Urinary bladder (tissue), 4 donors: ENCODE measurements around the gene OR5AP2. TPM values are rescaled to one million over a fixed set of nuclear protein-coding genes. Genes with fewer than 3 reads are reported as not detected.
"Not testable (repeated sequence)": the region's sequence is repeated elsewhere in the genome, so short reads cannot be mapped to it uniquely, and the experiment has no call there.

Source experiments
- DNase-seq: peaks from one replicate; pipeline ENCODE4 v3.0.0-alpha.2; 2015; ENCODE audit errors: extremely low spot score
- H3K27ac ChIP-seq: one replicate; pipeline ENCODE4 v1.5.1; 2013; ENCODE audit warnings: low read depth, mild to moderate bottlenecking, moderate library complexity
- H3K36me3 ChIP-seq: one replicate; pipeline ENCODE4 v1.6.1; 2013; ENCODE audit warnings: mild to moderate bottlenecking, moderate library complexity; ENCODE audit not compliant: insufficient read depth
- H3K4me1 ChIP-seq: one replicate; pipeline ENCODE4 v1.6.1; 2013; ENCODE audit warnings: mild to moderate bottlenecking, moderate library complexity; ENCODE audit not compliant: insufficient read depth
- H3K4me3 ChIP-seq: one replicate; pipeline ENCODE4 v1.5.1; 2013; ENCODE audit warnings: low read depth, low read length
- WGBS: extraction: QIAGEN DNeasy Blood & Tissue Kit; methylation state at CpG from one replicate; pipeline ENCODE4 v1.1.7; 2013; 5-methylcytosine and 5-hydroxymethylcytosine counted together
- polyA plus RNA-seq: library from polyadenylated mRNA; stranded (reverse); fragments of 200-250 nt; gene quantifications from one replicate; pipeline ENCODE4 v1.2.3, GENCODE V29; 2013
- total RNA-seq: library from RNA; depleted of rRNA; stranded (reverse); fragments of >200 nt; gene quantifications from one replicate; pipeline ENCODE4 v1.2.3, GENCODE V29; 2014
- donor health status: healthy with polysubstance abuse.
- donor health status: healthy.

Gene OR5AP2
- not detected for total RNA-seq
- polyA plus RNA-seq: not detected

DNA sequence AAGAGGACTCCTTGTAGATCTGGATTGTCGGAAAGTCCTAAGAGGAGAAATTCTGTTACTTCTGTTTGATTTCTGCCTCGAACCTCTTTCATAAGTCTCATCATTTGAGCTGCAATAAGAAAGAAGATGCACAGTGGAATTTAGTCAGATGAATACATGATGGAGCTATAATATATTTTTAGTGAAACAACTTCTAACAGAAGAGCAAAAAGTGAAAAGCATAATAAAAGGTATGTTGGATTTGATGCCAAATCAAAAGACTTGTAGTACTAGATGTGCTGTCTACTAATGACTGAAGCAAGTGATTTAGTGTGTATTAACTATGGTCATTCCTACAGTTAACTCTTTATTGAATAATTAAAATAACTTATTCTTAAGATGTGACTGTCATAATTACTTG lies at the start of gene OR5AP2:
Gene OR5AP2 (minus strand): TSS at position 101 of the 400 bp plus-strand sequence. CDS start 0 bp downstream, at position 101.
- Histone ChIP-seq H3K36me3 (no peaks in the 10 kb centered on the region), H3K4me3 (no peak within 1 kb of the TSS), H3K4me1 (no peaks in the 10 kb centered on the region), H3K27ac (no peak within 1 kb of the TSS)
- DNase-seq: no peak
- 75% methylated on average over 2 of the region's 2 CpGs for WGBS

DNA sequence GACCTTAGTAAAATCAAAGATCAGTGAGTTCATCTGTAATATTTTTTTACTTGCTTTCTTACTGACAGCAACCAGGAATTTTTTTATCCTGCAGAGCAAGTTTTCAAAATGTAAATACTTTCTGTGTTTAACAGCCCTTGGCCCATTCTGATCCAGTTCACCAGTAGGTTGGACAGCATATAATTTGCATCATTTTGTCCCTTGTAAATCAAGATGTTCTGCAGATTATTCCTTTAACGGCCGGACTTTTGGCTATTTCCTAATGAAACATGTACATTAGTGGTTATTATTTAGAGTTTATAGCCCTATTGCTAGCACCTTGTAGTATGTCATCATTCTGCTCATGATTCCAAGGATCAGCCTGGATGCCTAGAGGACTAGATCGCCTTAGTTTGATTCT lies 48.9 kb upstream of the OR5AP2 start:
- not testable (repeated sequence) for H3K36me3 ChIP-seq, H3K27ac ChIP-seq, H3K4me1 ChIP-seq, DNase-seq, H3K4me3 ChIP-seq
- 81% methylated on average over 3 of the region's 3 CpGs for WGBS

DNA sequence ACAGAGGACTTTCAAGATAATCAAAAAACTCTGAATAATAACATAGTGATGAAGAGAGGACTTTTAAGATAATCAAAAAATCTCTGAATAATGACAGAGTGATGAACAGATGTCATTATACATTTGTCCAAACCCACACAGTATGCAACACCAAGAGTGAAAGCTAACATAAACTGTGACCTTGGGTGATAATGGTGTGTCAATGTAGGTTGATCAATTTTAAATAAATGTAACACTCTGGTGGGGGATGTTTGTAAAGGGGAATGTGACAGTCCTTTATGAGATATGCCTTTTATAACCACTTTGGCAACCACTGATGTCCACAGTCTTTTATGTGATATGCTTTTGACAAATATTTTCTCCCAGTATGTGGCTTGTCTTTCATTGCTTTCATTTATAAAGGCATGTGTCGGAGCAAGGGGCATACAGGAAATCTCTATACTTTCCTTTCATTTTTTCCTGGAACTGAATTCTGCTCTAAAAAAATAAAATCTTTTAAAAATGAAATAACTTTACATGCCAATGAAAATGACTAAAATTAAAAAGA lies 46.4 kb upstream of the OR5AP2 start:
- H3K27ac ChIP-seq: no peak overlapping the region
- whole genome bisulfite sequencing: 72% methylated on average over 1 of the region's 1 CpG
- no peaks in the 10 kb centered on the region for H3K4me1 ChIP-seq

DNA sequence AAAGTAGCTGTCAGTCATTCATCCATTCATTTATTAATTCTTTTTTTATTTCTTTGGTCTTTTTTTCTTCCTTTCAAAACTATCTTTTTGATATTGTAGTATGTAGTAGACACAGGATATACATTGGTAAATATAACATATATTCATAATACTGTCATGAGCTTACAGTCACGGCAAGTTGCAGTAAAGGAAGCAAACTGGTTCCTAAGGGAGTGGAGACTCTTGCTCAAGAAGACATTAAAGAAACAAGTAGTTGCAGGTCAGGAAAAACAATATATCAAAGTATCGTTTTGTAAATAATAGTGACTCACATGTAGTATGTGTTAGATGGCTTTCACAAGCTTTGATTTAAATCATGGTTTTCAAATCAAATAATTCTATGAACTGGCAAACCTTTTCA lies 28.7 kb upstream of the OR5AP2 start:
- no peaks in the 10 kb centered on the region for H3K4me1 ChIP-seq
- DNase-seq: no peak
- 82% methylated on average over 2 of the region's 2 CpGs for WGBS
- H3K4me3 ChIP-seq: no peak overlapping the region
- H3K27ac ChIP-seq: no peak overlapping the region
- no peaks in the 10 kb centered on the region for H3K36me3 ChIP-seq

More for the DNA sequence above, 46.4 kb upstream of the OR5AP2 start:
- Histone ChIP-seq H3K36me3 (no peaks in the 10 kb centered on the region), H3K4me3 (no peak overlapping the region)
- no peak for DNase-seq

GRCh38 chr11:56663386-56663785 lies 21.1 kb upstream of the OR5AP2 start, which contains the start of gene OR5AR1:
TSS of gene OR5AR1 (plus strand) at chr11:56663686. CDS start at chr11:56663686, 0 bp downstream.
- Histone ChIP-seq H3K36me3 (no peaks in the 10 kb centered on the region), H3K4me1 (no peaks in the 10 kb centered on the region), H3K4me3 (no peak within 1 kb of the TSS), H3K27ac (no peak within 1 kb of the TSS)
- no peak for DNase-seq
- 72% methylated on average over 2 of the region's 2 CpGs for WGBS

GRCh38 chr11:56659755-56660154 lies 17.5 kb upstream of the OR5AP2 start:
- H3K27ac ChIP-seq: no peak overlapping the region
- no peaks in the 10 kb centered on the region for H3K4me1 ChIP-seq
- H3K36me3 ChIP-seq: no peaks in the 10 kb centered on the region
- 15% methylated on average over 3 of the region's 3 CpGs for WGBS
- no peak overlapping the region for H3K4me3 ChIP-seq
- DNase-seq: no peak

DNA sequence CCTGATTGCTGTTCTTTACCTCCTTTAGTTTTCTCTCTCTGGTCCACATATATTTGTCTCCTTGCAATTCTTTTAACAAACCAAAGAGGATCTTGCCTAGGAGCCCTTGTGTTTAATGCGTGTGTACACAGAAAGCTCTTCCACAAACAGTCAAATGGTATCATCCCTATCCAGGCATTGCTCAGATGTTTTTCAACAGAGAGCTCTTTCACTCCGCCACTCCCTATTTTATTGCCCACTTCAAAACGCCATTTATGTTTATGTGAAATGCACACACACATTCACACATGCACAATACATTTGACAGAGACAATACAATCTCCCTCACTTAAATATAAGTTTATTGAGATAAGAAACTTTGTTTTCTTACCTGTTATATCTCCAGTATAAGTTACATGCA lies 4.7 kb downstream of the OR5AP2 start:
- Histone ChIP-seq H3K36me3 (no peaks in the 10 kb centered on the region), H3K27ac (no peak overlapping the region), H3K4me1 (no peaks in the 10 kb centered on the region), H3K4me3 (no peak overlapping the region)
- no peak for DNase-seq
- 59% methylated on average over 3 of the region's 3 CpGs for WGBS

- Histone ChIP-seq H3K4me3 (no peak overlapping the region), H3K27ac (no peak overlapping the region), H3K4me1 (no peaks in the 10 kb centered on the region), H3K36me3 (no peaks in the 10 kb centered on the region)
- 76% methylated on average over 2 of the region's 2 CpGs for WGBS
- no peak for DNase-seq
Measured at GRCh38 chr11:56636861-56637260, 5.4 kb downstream of the OR5AP2 start.

DNA sequence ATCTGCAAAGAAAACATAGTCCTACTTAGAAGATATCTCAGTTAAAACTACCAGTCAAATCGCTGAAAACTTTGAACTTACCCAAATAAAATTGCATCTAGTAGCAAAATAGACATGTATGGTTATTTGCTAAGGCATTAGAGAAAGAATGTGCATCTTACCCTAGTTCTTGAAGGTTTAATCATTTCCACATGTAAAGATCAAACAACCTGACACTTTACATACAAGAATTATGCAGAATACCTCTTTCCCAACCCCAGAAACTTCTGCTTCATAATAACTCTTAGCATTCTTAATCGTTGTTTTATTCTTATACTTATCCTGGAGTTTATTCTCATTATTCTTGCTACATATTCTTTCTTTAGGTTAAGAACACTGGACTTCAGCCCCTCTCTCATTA lies 9.9 kb downstream of the OR5AP2 start:
- Histone ChIP-seq H3K4me3 (no peak overlapping the region), H3K27ac (no peak overlapping the region), H3K4me1 (no peaks in the 10 kb centered on the region), H3K36me3 (no peaks in the 10 kb centered on the region)
- no peak for DNase-seq
- 69% methylated on average over 2 of the region's 2 CpGs for WGBS

DNA sequence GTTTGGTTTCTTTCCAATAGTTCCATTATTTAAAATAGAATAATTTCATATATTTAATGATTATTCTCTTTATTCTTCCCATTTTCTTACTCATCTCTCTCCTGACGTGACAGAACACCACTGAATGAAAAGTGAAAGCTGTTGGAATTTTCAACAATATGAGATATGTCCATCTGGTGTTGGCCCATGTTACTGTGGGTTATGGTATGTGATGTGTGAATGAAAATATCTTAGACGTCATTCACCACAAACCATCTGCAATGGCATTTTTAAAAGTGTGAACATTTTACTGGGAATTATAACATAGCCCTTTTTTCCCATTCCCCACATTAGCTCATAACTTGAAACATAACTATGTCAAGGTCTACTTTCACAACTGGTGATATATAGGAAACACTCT lies 16.3 kb downstream of the OR5AP2 start:
- H3K4me3 ChIP-seq: no peak overlapping the region
- no peak overlapping the region for H3K27ac ChIP-seq
- H3K36me3 ChIP-seq: no peaks in the 10 kb centered on the region
- H3K4me1 ChIP-seq: no peaks in the 10 kb centered on the region
- 48% methylated on average over 2 of the region's 2 CpGs for WGBS
- DNase-seq: no peak

- Histone ChIP-seq H3K27ac (no peak overlapping the region), H3K36me3 (no peaks in the 10 kb centered on the region), H3K4me1 (no peaks in the 10 kb centered on the region), H3K4me3 (no peak overlapping the region)
- DNase-seq: no peak
- 8% methylated on average over 3 of the region's 3 CpGs for WGBS
Measured at GRCh38 chr11:56624661-56625110, 17.6 kb downstream of the OR5AP2 start.

DNA sequence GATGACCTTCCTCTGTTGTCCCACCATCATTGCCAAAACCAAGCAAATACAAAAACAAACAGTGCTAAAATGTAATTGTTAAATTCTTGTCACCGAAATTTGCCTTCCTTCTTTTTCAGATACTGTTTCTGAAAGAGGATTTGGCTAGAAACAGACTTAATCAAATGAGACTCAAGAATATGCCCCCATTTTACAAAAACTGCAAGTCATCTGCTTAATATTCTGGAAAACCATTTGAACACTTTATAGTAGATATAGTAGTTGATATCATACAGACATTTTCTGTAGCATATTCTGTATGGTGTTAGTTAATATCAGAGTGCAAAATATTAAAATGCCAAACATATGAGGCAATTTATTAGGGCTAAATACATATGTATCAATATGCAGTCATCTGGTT lies 31.1 kb downstream of the OR5AP2 start:
- WGBS: 78% methylated on average over 1 of the region's 1 CpG
- H3K4me1 ChIP-seq: no peaks in the 10 kb centered on the region
- H3K27ac ChIP-seq: no peak overlapping the region
- no peak overlapping the region for H3K4me3 ChIP-seq
- no peak for DNase-seq
- no peaks in the 10 kb centered on the region for H3K36me3 ChIP-seq

DNA sequence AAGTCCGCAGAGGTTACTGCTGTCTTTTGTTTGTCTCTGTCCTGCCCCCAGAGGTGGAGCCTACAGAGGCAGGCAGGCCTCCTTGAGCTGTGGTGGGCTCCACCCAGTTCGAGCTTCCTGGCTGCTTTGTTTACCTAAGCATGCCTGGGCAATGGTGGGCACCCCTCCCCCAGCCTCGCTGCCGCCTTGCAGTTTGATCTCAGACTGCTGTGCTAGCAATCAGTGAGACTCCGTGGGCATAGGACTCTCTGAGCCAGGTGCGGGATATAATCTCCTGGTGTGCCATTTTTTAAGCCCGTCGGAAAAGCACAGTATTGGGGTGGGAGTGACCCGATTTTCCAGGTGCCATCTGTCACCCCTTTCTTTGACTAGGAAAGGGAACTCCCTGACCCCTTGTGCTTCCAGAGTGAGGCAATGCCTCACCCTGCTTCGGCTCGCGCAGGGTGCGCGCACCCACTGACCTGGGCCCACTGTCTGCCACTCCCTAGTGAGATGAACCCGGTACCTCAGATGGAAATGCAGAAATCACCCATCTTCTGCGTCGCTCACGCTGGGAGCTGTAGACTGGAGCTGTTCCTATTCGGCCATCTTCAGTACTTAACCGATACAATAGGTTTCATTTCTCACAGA lies 50.0 kb downstream of the OR5AP2 start:
- H3K27ac ChIP-seq, H3K4me3 ChIP-seq, DNase-seq, H3K36me3 ChIP-seq, H3K4me1 ChIP-seq: not testable (repeated sequence)
- WGBS: 92% methylated on average over 20 of the region's 20 CpGs
